Large intestine (tissue), 3 donors: ENCODE results near the gene CCDC187. TPM values are rescaled to one million over a fixed set of nuclear protein-coding genes. Genes with fewer than 3 reads are reported as not detected.

ENCODE experiments used
- DNase-seq, 2 donors: peaks; one replicate each; pipeline versions ENCODE4 v3.0.0 to v3.0.0-alpha.2; 2013
- H3K27ac ChIP-seq: one replicate; pipeline ENCODE4 v1.5.1; 2013; ENCODE audit warnings: low read length
- H3K27me3 ChIP-seq: 2 replicates; pipeline ENCODE4 v1.6.1; 2013; ENCODE audit warnings: low read length; ENCODE audit not compliant: control insufficient read depth, insufficient read depth
- H3K36me3 ChIP-seq: 2 replicates; pipeline ENCODE4 v1.6.1; 2013; ENCODE audit warnings: low read length; ENCODE audit not compliant: control insufficient read depth, insufficient read depth
- H3K4me1 ChIP-seq: one replicate; pipeline ENCODE4 v1.6.1; 2013; ENCODE audit warnings: low read length; ENCODE audit not compliant: control insufficient read depth, insufficient read depth
- H3K4me3 ChIP-seq: one replicate; pipeline ENCODE4 v1.5.1; 2013; ENCODE audit warnings: low read length
- H3K9me3 ChIP-seq: one replicate; pipeline ENCODE4 v1.6.1; 2013; ENCODE audit warnings: mild to moderate bottlenecking, low read depth, low read length, moderate library complexity; ENCODE audit not compliant: control insufficient read depth
- WGBS: methylation state at CpG from one replicate; pipeline ENCODE4 v1.1.5; 2013; ENCODE audit warnings: low lambda C conversion rate; ENCODE audit not compliant: insufficient coverage; 5-methylcytosine and 5-hydroxymethylcytosine counted together
- polyA plus RNA-seq: library from polyadenylated mRNA; unstranded; fragments of 120-200 nt; gene quantifications from one replicate; pipeline ENCODE4 v1.2.1, GENCODE V29; 2013

The CCDC187 gene
- polyA plus RNA-seq, 1 donor, result 2.0 TPM

DNA sequence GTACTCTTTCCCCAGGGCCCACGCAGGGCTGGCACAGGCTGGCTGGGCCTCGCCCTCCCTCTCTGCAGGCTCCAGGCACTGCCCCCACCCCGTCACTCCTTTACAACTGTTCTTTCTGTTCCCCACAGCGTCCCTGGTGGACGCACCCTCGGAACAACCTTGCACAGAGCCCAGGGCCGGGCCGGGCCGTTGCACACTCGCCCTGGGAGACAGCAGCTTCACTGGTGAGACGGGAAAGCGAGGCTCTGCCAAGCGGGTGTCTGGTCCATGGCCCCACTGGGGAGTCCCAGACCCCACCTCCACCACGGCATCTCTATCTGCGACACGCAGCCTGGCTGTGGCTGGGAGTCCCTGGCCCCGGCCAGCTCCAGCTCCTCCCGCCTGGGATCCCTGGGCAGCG lies 39.9 kb downstream of the CCDC187 start:
- no peak overlapping the region for H3K27ac ChIP-seq
- no peaks in the 10 kb centered on the region for H3K9me3 ChIP-seq
- H3K4me1 ChIP-seq, result peaks cover 6% of the 10 kb centered on the region
- no peak overlapping the region for H3K4me3 ChIP-seq
- H3K27me3 ChIP-seq, result peaks cover 14% of the 10 kb centered on the region
- WGBS, result 40% methylated on average over 2 of the region's 19 CpGs
- DNase-seq, result no peak
- no peaks in the 10 kb centered on the region for H3K36me3 ChIP-seq

DNA sequence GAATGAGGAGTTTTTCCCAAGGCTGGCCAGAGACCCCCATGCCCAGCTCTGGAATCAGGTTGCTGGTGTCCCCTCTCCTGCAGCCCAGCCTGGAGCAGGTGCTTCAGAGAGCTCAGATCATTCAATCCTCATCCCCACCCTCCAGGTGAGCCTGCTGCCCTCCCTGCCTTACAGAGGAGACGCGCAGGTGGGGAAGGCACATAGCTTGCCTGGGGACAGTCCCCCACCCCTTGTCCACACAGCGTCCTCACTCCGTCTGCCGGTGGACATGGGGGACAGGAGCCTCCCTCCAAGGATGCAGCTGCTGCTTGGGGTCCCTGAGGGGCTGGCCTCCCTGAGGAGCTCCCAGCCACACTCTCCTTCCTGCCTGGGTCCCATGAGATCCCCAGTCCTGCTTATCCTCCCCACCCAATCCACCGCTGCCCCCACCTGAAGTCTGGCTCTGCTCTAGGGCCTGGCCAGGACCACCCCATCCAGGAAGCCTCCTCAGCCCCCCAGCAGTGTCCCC lies 41.2 kb downstream of the CCDC187 start:
- Histone ChIP-seq H3K27ac (no peak overlapping the region), H3K36me3 (no peaks in the 10 kb centered on the region), H3K9me3 (no peaks in the 10 kb centered on the region), H3K4me1 (peaks cover 5% of the 10 kb centered on the region), H3K4me3 (no peak overlapping the region), H3K27me3 (peaks cover 2% of the 10 kb centered on the region)
- DNase-seq, result no peak
- no CpG with 5 or more reads among the region's 6 CpGs for WGBS

DNA sequence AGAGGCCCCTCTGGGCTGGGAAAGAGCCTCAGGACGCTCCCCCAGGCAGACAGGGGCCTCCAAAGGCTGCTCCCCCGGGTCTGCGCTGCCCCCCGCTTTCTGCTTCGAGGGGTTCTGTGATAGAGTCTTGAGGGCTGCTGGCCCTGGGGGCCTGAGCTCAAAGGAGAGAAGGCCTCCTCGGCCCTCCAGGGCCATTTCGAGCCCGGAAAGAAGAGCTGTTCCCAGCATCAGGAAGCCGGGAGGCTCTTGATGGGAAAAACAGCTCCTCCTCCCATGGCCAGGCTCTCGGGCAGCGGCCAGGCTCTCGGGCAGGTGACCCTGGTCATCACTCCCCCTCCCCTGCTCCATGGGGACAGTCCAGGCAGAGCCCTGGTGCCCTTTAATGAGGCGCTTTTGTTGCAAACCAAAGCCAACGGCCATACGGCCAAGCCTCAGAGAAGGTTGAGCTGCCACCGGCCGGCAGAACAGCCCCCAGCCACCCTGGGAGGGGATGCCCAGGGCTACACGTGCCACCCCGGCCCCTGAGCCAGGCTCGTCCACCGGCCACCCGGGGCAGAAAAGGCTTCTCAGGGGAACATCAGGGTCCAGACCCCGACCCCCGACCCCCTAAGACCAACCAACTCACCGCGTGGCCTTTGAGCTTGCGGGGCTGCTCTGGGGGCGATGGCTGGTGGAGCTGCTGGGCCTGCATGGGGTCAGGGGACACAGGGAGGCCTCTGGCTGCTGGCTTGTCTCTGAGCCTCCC lies 42.0 kb downstream of the CCDC187 start:
- no peaks in the 10 kb centered on the region for H3K4me1 ChIP-seq
- no peaks in the 10 kb centered on the region for H3K36me3 ChIP-seq
- H3K27ac ChIP-seq, result no peak overlapping the region
- no CpG with 5 or more reads among the region's 28 CpGs for WGBS
- no peak for DNase-seq
- H3K27me3 ChIP-seq, result no peaks in the 10 kb centered on the region
- H3K4me3 ChIP-seq, result no peak overlapping the region
- no peaks in the 10 kb centered on the region for H3K9me3 ChIP-seq

DNA sequence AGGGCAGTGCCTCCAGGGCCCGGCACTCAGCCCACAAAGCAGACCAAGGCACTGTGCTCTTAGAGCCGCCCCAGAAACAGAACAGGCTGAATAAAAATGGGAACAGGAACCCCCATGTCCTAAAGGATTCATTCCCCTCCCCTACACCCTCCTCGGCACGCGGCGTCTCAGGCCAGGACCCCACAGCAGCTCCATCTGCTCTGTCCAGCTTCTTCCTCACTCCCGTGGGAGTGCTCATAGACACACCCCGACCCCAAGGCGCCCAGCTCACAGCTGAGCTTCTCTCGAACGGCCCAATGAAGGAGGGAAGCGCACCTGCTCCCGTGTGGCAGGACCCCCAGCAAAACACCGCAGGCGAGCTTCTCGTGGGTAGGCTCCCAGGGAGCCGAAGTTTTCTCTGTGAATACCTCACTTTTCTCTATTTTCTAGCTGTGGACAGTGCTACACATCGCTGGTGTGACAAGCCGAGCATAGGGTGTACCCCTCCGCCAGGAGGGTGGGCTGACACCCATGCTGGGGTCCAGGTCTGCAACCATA lies 42.9 kb downstream of the CCDC187 start:
- Histone ChIP-seq H3K36me3 (no peaks in the 10 kb centered on the region), H3K9me3 (no peaks in the 10 kb centered on the region), H3K27ac (no peak overlapping the region), H3K27me3 (peaks cover 3% of the 10 kb centered on the region), H3K4me3 (no peak overlapping the region), H3K4me1 (no peaks in the 10 kb centered on the region)
- no CpG with 5 or more reads among the region's 20 CpGs for whole genome bisulfite sequencing
- DNase-seq, result no peak

DNA sequence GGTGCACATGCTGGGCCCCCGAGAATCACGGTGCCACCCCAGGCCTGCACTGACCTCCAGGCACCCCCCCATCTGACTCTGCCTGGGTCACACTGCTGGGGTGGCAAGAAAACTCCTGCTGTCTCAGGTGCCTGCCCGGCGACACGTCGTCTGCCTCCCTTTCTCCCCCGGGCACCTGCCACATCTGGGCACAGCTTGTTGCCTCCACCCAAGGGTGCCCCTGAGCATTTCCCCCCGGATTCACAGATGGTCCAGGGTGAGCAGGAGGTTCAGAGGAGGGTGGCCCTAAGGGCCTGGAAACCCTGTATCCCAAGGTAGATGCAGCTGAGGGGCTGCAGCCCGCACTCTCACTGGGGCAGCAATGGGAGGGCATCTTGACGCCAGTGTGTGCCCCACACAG lies 43.4 kb downstream of the CCDC187 start:
- H3K27ac ChIP-seq, result no peak overlapping the region
- WGBS, result no CpG with 5 or more reads among the region's 10 CpGs

DNA sequence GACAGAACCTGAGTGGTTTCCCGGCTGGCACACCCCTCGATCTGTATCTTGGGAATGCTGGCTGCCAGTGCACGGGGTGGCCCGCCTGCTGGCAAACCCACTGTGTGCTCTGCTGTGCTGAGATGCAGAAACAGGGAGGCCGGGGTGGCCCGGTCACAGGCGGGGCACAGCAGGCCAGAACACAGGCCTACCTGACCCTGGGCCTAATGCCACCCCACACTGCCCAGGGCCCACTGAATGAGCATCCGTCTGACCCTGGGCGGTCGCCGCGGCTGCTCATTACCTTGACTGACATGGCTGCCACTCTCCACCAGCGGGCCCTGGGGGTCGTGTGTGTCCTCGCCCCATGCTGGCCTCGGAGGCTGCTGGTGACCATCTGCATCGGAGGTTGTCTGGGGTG lies 44.1 kb downstream of the CCDC187 start:
- no peak for DNase-seq
- H3K4me1 ChIP-seq, result no peaks in the 10 kb centered on the region
- H3K9me3 ChIP-seq, result no peaks in the 10 kb centered on the region
- H3K36me3 ChIP-seq, result no peaks in the 10 kb centered on the region
- peaks cover 9% of the 10 kb centered on the region for H3K27me3 ChIP-seq
- H3K4me3 ChIP-seq, result no peak overlapping the region
- no peak overlapping the region for H3K27ac ChIP-seq
- no CpG with 5 or more reads among the region's 17 CpGs for WGBS

More for the DNA sequence above, 43.4 kb downstream of the CCDC187 start:
- H3K4me1 ChIP-seq, result no peaks in the 10 kb centered on the region
- H3K9me3 ChIP-seq, result no peaks in the 10 kb centered on the region
- no peak for DNase-seq
- H3K27me3 ChIP-seq, result peaks cover 7% of the 10 kb centered on the region
- no peak overlapping the region for H3K4me3 ChIP-seq
- no peaks in the 10 kb centered on the region for H3K36me3 ChIP-seq

DNA sequence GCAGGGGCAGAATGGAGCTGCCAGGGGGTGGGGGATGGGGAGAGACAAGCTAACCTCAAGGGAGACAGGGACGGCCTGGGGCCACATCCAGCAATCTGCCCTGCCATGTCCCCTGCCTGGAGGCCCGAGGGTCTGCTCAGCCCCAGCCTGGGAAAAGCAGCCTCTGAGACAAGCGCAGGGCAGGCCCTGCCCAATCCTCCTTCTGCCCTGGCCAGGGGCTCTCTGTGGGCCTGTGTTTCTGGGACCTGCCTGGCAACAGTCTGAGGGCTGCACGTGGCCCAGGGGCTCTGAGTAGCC lies 44.4 kb downstream of the CCDC187 start:
- Histone ChIP-seq H3K27ac (no peak overlapping the region), H3K4me1 (no peaks in the 10 kb centered on the region), H3K36me3 (no peaks in the 10 kb centered on the region), H3K27me3 (peaks cover 9% of the 10 kb centered on the region), H3K4me3 (no peak overlapping the region), H3K9me3 (no peaks in the 10 kb centered on the region)
- no peak for DNase-seq
- no CpG with 5 or more reads among the region's 4 CpGs for WGBS

DNA sequence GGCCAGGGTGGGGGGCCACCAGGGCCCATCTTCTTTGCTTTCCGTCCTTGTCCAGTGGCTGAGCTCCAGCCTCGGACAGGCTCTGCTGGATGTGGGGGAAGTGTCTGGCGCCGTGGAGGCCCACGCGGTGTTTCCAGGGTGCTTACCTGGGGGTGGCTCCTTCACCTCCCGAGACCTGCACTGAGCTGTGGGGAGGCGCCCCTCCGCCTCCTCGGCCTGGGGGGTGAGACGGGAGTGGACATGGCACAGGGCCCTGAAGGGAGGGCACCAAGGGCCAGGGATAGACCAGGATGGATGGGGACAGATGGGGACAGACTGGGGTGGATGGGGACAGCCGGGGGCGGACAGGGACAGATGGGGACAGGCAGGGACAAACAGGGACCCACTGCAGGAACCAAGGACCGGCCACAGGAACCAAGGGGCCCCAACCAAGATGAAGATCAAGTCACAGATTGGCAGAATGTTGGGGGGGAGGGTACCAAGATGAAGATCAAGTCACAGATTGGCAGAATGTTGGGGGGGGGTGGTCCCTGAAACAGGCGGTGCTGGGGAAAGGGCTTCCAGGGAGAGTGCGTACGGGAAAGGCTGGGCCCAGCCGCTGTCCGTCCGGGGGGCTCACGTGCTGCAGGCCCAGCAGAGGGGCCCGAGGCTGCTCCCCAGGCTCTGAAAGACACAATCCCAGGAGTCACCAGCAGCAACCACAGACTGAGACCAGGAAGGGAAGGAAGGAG lies 44.9 kb downstream of the CCDC187 start:
- no peak for DNase-seq
- H3K4me1 ChIP-seq, result no peaks in the 10 kb centered on the region
- no peak overlapping the region for H3K27ac ChIP-seq
- no peaks in the 10 kb centered on the region for H3K36me3 ChIP-seq
- H3K9me3 ChIP-seq, result no peaks in the 10 kb centered on the region
- no CpG with 5 or more reads among the region's 22 CpGs for WGBS
- peaks cover 13% of the 10 kb centered on the region for H3K27me3 ChIP-seq
- no peak overlapping the region for H3K4me3 ChIP-seq

DNA sequence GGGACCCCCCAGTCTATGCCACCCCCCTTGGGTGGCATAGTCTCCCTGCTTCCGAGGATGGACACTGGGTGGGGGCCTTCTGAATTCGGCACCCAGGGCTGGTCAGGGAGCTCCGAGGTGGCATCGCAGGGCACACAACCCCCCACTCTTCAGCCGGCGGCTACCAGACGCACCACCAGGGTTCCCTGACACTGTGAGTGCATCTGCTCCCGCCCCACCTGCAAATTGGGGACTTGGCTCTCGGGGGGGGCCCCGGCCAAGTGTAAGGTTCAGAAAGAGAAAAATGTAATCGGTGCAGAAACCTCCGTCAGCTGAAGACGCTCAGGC lies 45.6 kb downstream of the CCDC187 start:
- Histone ChIP-seq H3K9me3 (no peaks in the 10 kb centered on the region), H3K27me3 (peaks cover 13% of the 10 kb centered on the region), H3K4me3 (no peak overlapping the region), H3K27ac (no peak overlapping the region), H3K4me1 (no peaks in the 10 kb centered on the region), H3K36me3 (no peaks in the 10 kb centered on the region)
- WGBS, result no CpG with 5 or more reads among the region's 13 CpGs
- DNase-seq, result no peak

DNA sequence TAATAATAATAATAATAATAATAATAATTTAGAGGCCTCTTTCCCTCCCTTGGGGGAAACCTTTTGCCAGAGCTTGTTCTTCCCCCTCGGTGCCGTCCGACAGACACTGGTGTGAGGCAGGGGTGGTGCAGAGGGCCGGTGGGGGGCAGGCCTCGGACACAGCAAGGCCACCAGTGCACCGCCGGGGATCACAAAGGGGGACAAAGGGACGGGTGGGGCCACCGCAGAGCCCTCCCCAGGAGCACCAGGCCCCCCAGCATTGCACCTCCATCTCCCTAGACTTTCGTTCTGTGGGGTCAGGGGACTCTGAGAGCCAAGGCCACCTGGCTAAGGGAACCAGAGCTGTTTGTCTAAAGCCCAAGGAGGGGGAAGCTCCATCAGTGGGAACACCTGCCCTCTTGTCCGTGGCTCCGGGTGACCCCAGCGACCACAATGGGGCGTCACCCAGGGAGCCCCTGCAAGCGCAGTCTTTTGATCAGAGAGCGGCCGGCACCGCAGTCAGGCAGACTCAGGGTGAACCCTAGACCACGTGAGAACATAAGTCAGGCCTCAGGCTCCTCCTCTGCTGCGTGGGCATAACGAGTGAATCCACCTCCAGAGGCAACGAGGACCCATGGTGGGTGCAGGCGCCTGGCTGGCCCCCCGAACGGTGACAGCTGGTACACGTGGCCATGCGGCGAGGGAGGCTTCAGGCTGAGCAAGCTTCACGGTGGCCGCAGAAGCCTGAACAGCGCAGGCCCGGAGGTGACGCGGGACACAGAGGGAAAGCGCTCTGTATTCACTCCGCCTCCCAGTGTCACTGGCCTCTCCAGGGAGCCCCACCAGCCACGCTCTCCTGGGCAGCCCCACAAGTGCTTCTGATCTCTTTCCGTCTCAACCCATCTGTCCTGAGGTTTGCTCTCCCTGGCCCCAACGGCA lies 46.3 kb downstream of the CCDC187 start:
- DNase-seq, result no peak
- peaks cover 13% of the 10 kb centered on the region for H3K27me3 ChIP-seq
- no peaks in the 10 kb centered on the region for H3K9me3 ChIP-seq
- no CpG with 5 or more reads among the region's 39 CpGs for WGBS
- H3K36me3 ChIP-seq, result no peaks in the 10 kb centered on the region
- H3K4me1 ChIP-seq, result no peaks in the 10 kb centered on the region
- H3K4me3 ChIP-seq, result no peak overlapping the region
- H3K27ac ChIP-seq, result no peak overlapping the region
